ENCODE results near the gene PRPF19. TPM values are rescaled to one million over a fixed set of nuclear protein-coding genes. Genes with fewer than 3 reads are reported as not detected.

PRPF19 gene
- total and polyA plus RNA-seq, 2 of the 4 experiments (the other 2 are of a cell fraction) = 29.8 to 50.4 TPM

GRCh38 chr11:60854140-60854846 lies 52.1 kb downstream of the PRPF19 start:
- Histone ChIP-seq H2BK20ac (ENCODE audit: low read depth, low read length) (no peak overlapping the region), H3K79me1 (ENCODE audit: low read depth in 1 of 2, low read length in 2 of 2) (no peaks in the 10 kb centered on the region), H3K27me3 (ENCODE audit: control insufficient read depth, insufficient read depth, low read length) (no peaks in the 10 kb centered on the region), H3K18ac (ENCODE audit: low read depth, low read length) (no peak overlapping the region), H2AK9ac (replicated peaks; ENCODE audit: low read depth, low read length, poor library complexity) (peak overlapping the region; percentile 70), H3K23ac (ENCODE audit: low read depth, low read length) (no peak overlapping the region), H3K27ac (ENCODE audit: insufficient read depth, low read length) (no peak overlapping the region), H3K36me3 (ENCODE audit: control insufficient read depth, insufficient read depth, low read length) (peaks cover 24% of the 10 kb centered on the region), H2BK120ac (ENCODE audit: low read depth, low read length) (no peak overlapping the region), H3K4me3 (ENCODE audit: insufficient read depth, low read depth, low read length) (no peak overlapping the region), H2BK15ac (ENCODE audit: low read depth, low read length) (no peak overlapping the region), H4K91ac (ENCODE audit: insufficient read depth, low read depth, low read length) (no peak overlapping the region), H3K4ac (ENCODE audit: low read depth, low read length) (no peak overlapping the region), H4K5ac (ENCODE audit: low read depth, low read length) (no peak overlapping the region), H2AFZ (replicated peaks; ENCODE audit: low read length, poor library complexity) (no peak overlapping the region), H3K14ac (replicated peaks; ENCODE audit: low read depth, low read length) (no peak overlapping the region), H2BK5ac (ENCODE audit: low read depth, low read length, poor library complexity, severe bottlenecking) (no peak overlapping the region), H3K4me2 (ENCODE audit: low read depth, low read length) (no peak overlapping the region), H4K20me1 (ENCODE audit: insufficient read depth, low read length) (no peaks in the 10 kb centered on the region), H3K56ac (ENCODE audit: extremely low read depth, insufficient read depth, low read length) (no peak overlapping the region), H3K9me3 (ENCODE audit: control insufficient read depth, insufficient read depth, low read length) (no peaks in the 10 kb centered on the region), H2AK5ac (ENCODE audit: low read depth, low read length) (no peak overlapping the region), H3K9ac (ENCODE audit: low read depth, low read length) (no peak overlapping the region), H4K8ac (ENCODE audit: low read depth in 2 of 2, low read length in 2 of 2) (no peak overlapping the region), H3K9me1 (ENCODE audit: insufficient read depth, low read length) (peaks cover 2% of the 10 kb centered on the region; the same call in 1 of the 2 replicates), H3K4me1 (ENCODE audit: control insufficient read depth, insufficient read depth, low read length) (peaks cover 7% of the 10 kb centered on the region)
- WGBS, 2 experiments (ENCODE audit: extremely low coverage in 2 of 2, insufficient read length in 1 of 2) = no CpG with 5 or more reads among the region's 8 CpGs
- ChIA-PET CTCF (no interaction called here), POLR2A (ENCODE audit: unreplicated experiment) (no interaction called here)
- dilution Hi-C loops (cut with HindIII; ENCODE audit: low sequenced_read_pairs, unreplicated experiment) (no loop called here), intact Hi-C loops (cut with micrococcal nuclease) (no loop called here), in situ Hi-C loops (cut with MboI; ENCODE audit: low sequenced_read_pairs) (no loop called here)
- no TSS peak for BruUV-seq (replicated peaks)
- no peak for ATAC-seq (ENCODE audit: low read depth)
- TF ChIP-seq CEBPB (IDR thresholded peaks at IDR 0.05; ENCODE audit: low read depth, low read length) (no peak), CHD1 (IDR thresholded peaks at IDR 0.05; ENCODE audit: low read depth, low read length) (no peak), MXI1 (IDR thresholded peaks at IDR 0.05; ENCODE audit: borderline replicate concordance, low read depth, low read length) (no peak), FOS (IDR thresholded peaks at IDR 0.05; ENCODE audit: low read depth, low read length) (no peak), MAZ (IDR thresholded peaks at IDR 0.05; ENCODE audit: borderline replicate concordance, low read depth, low read length) (no peak), NFE2L2 (IDR thresholded peaks at IDR 0.05; ENCODE audit: low read depth, low read length) (no peak), RAD21 (IDR thresholded peaks at IDR 0.05; ENCODE audit: low read length) (no peak), CTCF (conservative IDR thresholded peaks at IDR 0.05; ENCODE audit: low read depth, low read length) (no peak), RCOR1 (IDR thresholded peaks at IDR 0.05; ENCODE audit: insufficient replicate concordance, low read length) (no peak)
- TF ChIP-seq, protein P1, sequence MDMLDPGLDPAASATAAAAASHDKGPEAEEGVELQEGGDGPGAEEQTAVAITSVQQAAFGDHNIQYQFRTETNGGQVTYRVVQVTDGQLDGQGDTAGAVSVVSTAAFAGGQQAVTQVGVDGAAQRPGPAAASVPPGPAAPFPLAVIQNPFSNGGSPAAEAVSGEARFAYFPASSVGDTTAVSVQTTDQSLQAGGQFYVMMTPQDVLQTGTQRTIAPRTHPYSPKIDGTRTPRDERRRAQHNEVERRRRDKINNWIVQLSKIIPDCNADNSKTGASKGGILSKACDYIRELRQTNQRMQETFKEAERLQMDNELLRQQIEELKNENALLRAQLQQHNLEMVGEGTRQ (IDR thresholded peaks at IDR 0.05; ENCODE audit: low read depth, low read length) = no peak
- no peak for DNase-seq
